ENCODE results near the gene RALGAPB. TPM values are rescaled to one million over a fixed set of nuclear protein-coding genes. Genes with fewer than 3 reads are reported as not detected.

The RALGAPB gene
- total RNA-seq, 1 donor from 2014 or later, result 35.7 TPM

GRCh38 chr20:38604873-38605303 lies 132.2 kb downstream of the RALGAPB start:
- peaks cover 39% of the 10 kb centered on the region for H3K27me3 ChIP-seq (ENCODE audit: low read depth)
- no peak overlapping the region for H3K27ac ChIP-seq
- peak; percentile 20 to 67 for ATAC-seq
- no peaks in the 10 kb centered on the region for H3K4me1 ChIP-seq
- no peak overlapping the region for H3K4me3 ChIP-seq
- TF ChIP-seq CTCF (IDR thresholded peaks at IDR 0.05), result no peak
- no peaks in the 10 kb centered on the region for H3K9me3 ChIP-seq
- intact Hi-C loops (cut with DNase I), result no loop called here
- no peaks in the 10 kb centered on the region for H3K36me3 ChIP-seq
- DNase-seq, result no peak

- H3K9me3 ChIP-seq, result no peaks in the 10 kb centered on the region
- no peaks in the 10 kb centered on the region for H3K36me3 ChIP-seq
- H3K4me1 ChIP-seq, result no peaks in the 10 kb centered on the region
- intact Hi-C loops (cut with DNase I), result no loop called here
- no peak for TF ChIP-seq CTCF (IDR thresholded peaks at IDR 0.05)
- no peak overlapping the region for H3K4me3 ChIP-seq
- no peak overlapping the region for H3K27ac ChIP-seq
- H3K27me3 ChIP-seq (ENCODE audit: low read depth), result peaks cover 18% of the 10 kb centered on the region
- no peak for DNase-seq
- no peak for ATAC-seq
Measured at GRCh38 chr20:38607351-38607750, 134.7 kb downstream of the RALGAPB start.

GRCh38 chr20:38608188-38608587 lies 135.5 kb downstream of the RALGAPB start:
- intact Hi-C loops (cut with DNase I), result no loop called here
- Histone ChIP-seq H3K4me3 (no peak overlapping the region), H3K9me3 (no peaks in the 10 kb centered on the region), H3K27ac (no peak overlapping the region), H3K27me3 (ENCODE audit: low read depth) (peaks cover 13% of the 10 kb centered on the region), H3K36me3 (no peaks in the 10 kb centered on the region), H3K4me1 (no peaks in the 10 kb centered on the region)
- DNase-seq (no peak), ATAC-seq (no peak)
- no peak for TF ChIP-seq CTCF (IDR thresholded peaks at IDR 0.05)

GRCh38 chr20:38609815-38610214 lies 137.2 kb downstream of the RALGAPB start:
- no peak for TF ChIP-seq CTCF (IDR thresholded peaks at IDR 0.05)
- no peak for ATAC-seq
- H3K36me3 ChIP-seq, result no peaks in the 10 kb centered on the region
- H3K27me3 ChIP-seq (ENCODE audit: low read depth), result peaks cover 10% of the 10 kb centered on the region
- H3K4me1 ChIP-seq, result no peaks in the 10 kb centered on the region
- no peak overlapping the region for H3K4me3 ChIP-seq
- no peak for DNase-seq
- no peaks in the 10 kb centered on the region for H3K9me3 ChIP-seq
- intact Hi-C loops (cut with DNase I), result no loop called here
- H3K27ac ChIP-seq, result no peak overlapping the region

- Histone ChIP-seq H3K4me3 (no peak overlapping the region), H3K27me3 (ENCODE audit: low read depth) (peaks cover 10% of the 10 kb centered on the region), H3K36me3 (no peaks in the 10 kb centered on the region), H3K4me1 (no peaks in the 10 kb centered on the region), H3K9me3 (no peaks in the 10 kb centered on the region), H3K27ac (no peak overlapping the region)
- intact Hi-C loops (cut with DNase I), result no loop called here
- ATAC-seq, result no peak
- no peak for TF ChIP-seq CTCF (IDR thresholded peaks at IDR 0.05)
- no peak for DNase-seq
Measured at GRCh38 chr20:38610521-38610920, 137.9 kb downstream of the RALGAPB start.

Measured in lower lobe of right lung (tissue), 2 donors.